ENCODE measurements around the gene IFI27L1.

Gene IFI27L1

DNA sequence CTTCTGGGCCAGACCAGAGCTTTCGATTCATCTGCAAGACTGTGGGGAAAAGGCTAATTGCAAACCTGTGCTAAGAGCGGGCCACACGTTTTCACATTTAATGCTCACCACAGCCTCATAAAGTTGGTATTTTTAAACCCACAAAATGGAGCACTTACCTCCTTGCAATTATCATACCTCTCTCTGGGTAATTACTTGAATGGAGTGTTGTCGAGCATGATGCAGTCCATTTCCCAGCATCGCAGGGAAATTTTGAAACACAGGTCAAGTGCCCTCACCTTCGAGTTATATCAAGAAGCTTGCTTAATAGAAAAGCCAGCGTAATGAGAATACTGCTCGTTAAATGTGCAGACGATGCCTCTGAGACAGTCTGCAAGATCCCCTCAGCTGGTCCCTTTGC is 57.1 kb downstream of the IFI27L1 start:
- TF ChIP-seq GATA3 (IDR thresholded peaks at IDR 0.05; ENCODE audit: low read depth, low read length) (no peak), GATA2 (IDR thresholded peaks at IDR 0.05; ENCODE audit: low read depth, low read length) (no peak)

GRCh38 chr14:94139006-94139405 is 57.9 kb downstream of the IFI27L1 start:
- no peak for TF ChIP-seq GATA3 (IDR thresholded peaks at IDR 0.05; ENCODE audit: low read depth, low read length)
- no peak for TF ChIP-seq GATA2 (IDR thresholded peaks at IDR 0.05; ENCODE audit: low read depth, low read length)

- no peak for TF ChIP-seq GATA2 (IDR thresholded peaks at IDR 0.05; ENCODE audit: low read depth, low read length)
- TF ChIP-seq GATA3 (IDR thresholded peaks at IDR 0.05; ENCODE audit: low read depth, low read length), result no peak
Measured at GRCh38 chr14:94139421-94139820, 58.3 kb downstream of the IFI27L1 start.

DNA sequence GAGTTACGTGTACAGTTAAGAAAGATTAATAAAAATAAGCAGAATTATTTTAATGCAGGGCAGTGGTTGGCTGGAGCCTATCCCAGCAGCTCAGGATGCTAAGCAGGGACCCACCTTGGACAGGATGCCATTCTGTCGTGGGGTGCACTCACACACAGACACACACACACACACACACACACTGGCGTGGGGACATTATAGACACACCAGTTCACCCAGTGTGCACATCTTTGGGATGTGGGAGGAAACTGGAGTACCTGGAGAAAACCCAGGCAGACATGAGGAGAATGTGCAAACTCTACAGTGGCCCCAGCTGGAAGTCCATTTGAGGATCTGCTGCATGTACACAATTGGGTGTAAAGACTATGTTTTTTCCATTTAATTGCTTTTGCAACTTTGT is 61.1 kb downstream of the IFI27L1 start:
- TF ChIP-seq GATA2 (IDR thresholded peaks at IDR 0.05; ENCODE audit: low read depth, low read length) (no peak), GATA3 (IDR thresholded peaks at IDR 0.05; ENCODE audit: low read depth, low read length) (no peak)

DNA sequence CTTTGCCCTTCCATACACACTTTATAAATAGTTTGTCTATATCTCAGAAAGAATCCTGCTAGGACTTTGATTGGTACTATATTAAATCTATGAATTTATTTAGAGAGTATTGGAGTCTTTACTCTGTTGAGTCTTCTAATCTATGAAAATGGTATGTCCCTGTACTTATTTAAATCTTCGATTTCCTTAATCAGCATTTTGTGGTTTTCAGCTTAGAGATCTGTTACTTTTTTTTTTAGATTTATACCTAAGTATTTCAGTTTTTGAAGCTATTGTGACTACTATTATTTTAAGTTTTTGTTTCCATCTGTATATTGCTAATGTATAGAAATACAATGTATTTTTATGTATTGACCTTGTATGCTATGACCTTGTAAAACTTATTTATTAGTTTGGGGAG is 61.7 kb downstream of the IFI27L1 start:
- no peak for TF ChIP-seq GATA2 (IDR thresholded peaks at IDR 0.05; ENCODE audit: low read depth, low read length)
- TF ChIP-seq GATA3 (IDR thresholded peaks at IDR 0.05; ENCODE audit: low read depth, low read length), result no peak

DNA sequence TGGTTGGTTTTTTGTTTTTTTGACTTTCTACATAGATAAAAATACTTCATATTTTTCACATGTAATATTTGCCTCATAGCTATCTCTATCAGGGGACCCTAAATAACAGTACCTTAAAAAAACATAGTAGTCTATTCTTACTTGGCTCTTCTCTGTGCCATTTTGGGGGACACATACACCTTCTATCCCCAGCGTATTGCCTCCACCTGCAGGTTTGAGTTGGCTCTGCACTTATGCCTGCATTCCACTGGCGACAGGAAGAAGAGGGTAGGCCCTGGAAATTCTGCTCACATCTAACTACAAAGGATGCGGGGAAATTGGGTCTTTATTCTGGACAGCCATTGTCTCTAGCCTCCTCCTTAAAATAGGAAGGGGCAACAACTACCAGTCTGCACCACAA is 62.1 kb downstream of the IFI27L1 start:
- TF ChIP-seq GATA3 (IDR thresholded peaks at IDR 0.05; ENCODE audit: low read depth, low read length) (no peak), GATA2 (IDR thresholded peaks at IDR 0.05; ENCODE audit: low read depth, low read length) (no peak)

- TF ChIP-seq GATA3 (IDR thresholded peaks at IDR 0.05; ENCODE audit: low read depth, low read length), result no peak
- TF ChIP-seq GATA2 (IDR thresholded peaks at IDR 0.05; ENCODE audit: low read depth, low read length), result no peak
Measured at GRCh38 chr14:94143711-94144110, 62.6 kb downstream of the IFI27L1 start.

GRCh38 chr14:94144765-94145164 is 63.7 kb downstream of the IFI27L1 start:
- TF ChIP-seq GATA3 (IDR thresholded peaks at IDR 0.05; ENCODE audit: low read depth, low read length), result no peak
- no peak for TF ChIP-seq GATA2 (IDR thresholded peaks at IDR 0.05; ENCODE audit: low read depth, low read length)

- no peak for TF ChIP-seq GATA3 (IDR thresholded peaks at IDR 0.05; ENCODE audit: low read depth, low read length)
Measured at GRCh38 chr14:94145902-94146527, 64.9 kb downstream of the IFI27L1 start.
